Activated T-cell treated with anti-CD3 and anti-CD28 coated beads, Interleukin-2, amount 50 U/mL, for 24 hours (primary cell): ENCODE data around the gene EML1.

Source experiments
- DNase-seq: peaks from one replicate; pipeline ENCODE4 v3.0.0-alpha.2; 2020
- H3K27ac Mint-ChIP-seq: 2 replicates; pipeline ENCODE4 v1.8.0; 2020; ENCODE audit warnings: mild to moderate bottlenecking, mixed read lengths
- H3K27me3 Mint-ChIP-seq: 2 replicates; pipeline ENCODE4 v1.8.0; 2020; ENCODE audit warnings: mixed read lengths
- H3K36me3 Mint-ChIP-seq: 2 replicates; pipeline ENCODE4 v1.8.0; 2020; ENCODE audit warnings: low read depth, mixed read lengths
- H3K4me1 Mint-ChIP-seq: 2 replicates; pipeline ENCODE4 v1.8.0; 2020; ENCODE audit warnings: low read depth, mixed read lengths
- H3K4me3 Mint-ChIP-seq: 2 replicates; pipeline ENCODE4 v1.8.0; 2020; ENCODE audit warnings: mild to moderate bottlenecking, moderate library complexity, mixed read lengths
- H3K9me3 Mint-ChIP-seq: 2 replicates; pipeline ENCODE4 v1.8.0; 2020; ENCODE audit warnings: mixed read lengths

EML1 gene

DNA sequence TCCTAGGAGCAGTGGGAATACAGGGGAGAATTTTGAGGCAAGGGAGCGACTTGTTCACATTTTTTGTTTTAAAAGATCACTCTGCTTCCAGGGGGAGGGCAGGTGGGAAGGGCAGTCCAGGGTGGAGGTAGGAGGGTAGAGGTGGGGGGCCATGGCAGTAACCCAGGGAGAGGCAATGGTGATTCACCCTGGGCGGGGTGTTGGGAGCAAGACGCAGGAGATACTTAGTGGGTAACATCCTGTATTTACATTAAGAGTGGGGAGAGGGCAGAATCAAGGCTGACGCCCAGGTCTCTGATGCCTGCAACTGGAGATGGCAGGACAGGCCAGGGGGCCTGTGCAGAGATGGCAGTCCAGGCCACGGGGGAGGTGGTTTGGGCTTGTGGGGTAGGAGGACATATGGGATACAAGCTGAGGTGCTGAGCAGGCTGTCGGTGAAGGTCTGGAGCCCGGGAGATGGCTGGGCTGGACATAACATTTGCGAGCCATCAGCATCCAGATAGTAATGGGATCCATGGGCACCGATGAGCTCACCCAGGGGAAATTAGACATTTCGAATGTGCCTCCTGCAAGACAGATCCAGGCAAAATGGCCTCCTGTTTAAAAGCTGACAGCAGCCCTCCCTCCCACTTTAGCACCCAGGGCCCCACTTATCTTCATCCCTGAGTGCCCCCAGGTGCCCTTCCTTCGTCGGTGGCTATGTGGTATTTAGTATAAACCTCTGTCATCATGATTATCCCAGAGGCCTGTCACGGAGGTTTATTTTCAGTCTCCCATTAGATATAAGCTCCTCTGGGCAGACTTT lies 9.3 kb downstream of the EML1 start:
- Mint-ChIP-seq H3K4me3 (no peak overlapping the region), H3K27ac (no peak overlapping the region), H3K27me3 (peaks cover 65% of the 10 kb centered on the region), H3K4me1 (no peaks in the 10 kb centered on the region), H3K36me3 (no peaks in the 10 kb centered on the region), H3K9me3 (no peaks in the 10 kb centered on the region)
- DNase-seq: no peak

DNA sequence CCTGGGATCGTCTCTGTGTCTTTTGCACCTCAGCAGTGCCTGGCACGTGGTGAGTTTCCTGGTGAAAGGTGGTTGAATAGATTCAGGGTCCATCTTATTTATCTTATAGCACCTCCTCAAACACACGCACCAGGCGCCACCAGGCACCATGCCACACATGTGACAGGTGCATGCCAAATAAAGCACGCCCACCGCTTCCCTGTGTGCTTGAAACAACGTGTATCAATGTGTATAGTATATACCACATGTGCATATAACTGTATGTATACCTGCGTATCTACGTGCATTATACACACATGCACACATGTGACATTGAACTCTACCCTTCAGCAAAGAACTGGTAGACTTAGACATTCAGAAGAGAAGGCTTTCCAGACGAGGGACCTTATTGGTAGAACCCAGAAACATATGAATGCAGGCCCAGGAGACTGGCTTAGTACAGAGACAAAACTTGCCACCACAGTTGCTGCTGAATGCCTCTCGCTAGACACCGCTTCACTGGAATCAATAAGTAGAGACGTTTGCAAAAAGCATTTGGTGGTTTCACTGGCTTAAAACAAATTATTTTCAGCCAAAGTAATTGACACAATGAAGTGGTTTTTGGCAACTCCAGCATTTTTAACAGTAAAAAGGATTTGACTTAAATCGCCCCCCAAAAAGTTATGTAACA lies 10.0 kb downstream of the EML1 start:
- no peak overlapping the region for H3K4me3 Mint-ChIP-seq
- no peaks in the 10 kb centered on the region for H3K9me3 Mint-ChIP-seq
- no peak for DNase-seq
- H3K36me3 Mint-ChIP-seq: no peaks in the 10 kb centered on the region
- peaks cover 63% of the 10 kb centered on the region for H3K27me3 Mint-ChIP-seq
- no peak overlapping the region for H3K27ac Mint-ChIP-seq
- no peaks in the 10 kb centered on the region for H3K4me1 Mint-ChIP-seq

DNA sequence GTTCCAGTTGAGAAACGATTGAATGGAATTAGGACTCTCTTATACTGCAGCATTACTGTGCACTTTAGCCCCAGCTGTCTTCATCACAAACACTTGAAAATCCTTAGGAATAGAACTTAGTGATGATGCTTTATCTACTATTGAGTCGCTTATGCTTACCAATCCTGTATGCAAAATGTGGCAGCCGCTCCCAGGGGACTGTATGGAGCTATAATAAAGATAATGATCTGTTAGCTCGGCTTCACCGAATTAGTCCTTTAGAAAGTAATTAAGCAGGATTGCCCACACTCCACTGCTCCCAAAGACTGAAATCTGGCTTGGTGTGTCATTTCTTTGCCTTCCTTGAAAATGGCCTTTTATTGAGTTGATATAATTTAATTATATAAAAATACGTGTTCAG lies 10.6 kb downstream of the EML1 start:
- Mint-ChIP-seq H3K4me1 (no peaks in the 10 kb centered on the region), H3K4me3 (no peak overlapping the region), H3K27me3 (peaks cover 58% of the 10 kb centered on the region), H3K36me3 (no peaks in the 10 kb centered on the region), H3K9me3 (no peaks in the 10 kb centered on the region), H3K27ac (no peak overlapping the region)
- DNase-seq: no peak

DNA sequence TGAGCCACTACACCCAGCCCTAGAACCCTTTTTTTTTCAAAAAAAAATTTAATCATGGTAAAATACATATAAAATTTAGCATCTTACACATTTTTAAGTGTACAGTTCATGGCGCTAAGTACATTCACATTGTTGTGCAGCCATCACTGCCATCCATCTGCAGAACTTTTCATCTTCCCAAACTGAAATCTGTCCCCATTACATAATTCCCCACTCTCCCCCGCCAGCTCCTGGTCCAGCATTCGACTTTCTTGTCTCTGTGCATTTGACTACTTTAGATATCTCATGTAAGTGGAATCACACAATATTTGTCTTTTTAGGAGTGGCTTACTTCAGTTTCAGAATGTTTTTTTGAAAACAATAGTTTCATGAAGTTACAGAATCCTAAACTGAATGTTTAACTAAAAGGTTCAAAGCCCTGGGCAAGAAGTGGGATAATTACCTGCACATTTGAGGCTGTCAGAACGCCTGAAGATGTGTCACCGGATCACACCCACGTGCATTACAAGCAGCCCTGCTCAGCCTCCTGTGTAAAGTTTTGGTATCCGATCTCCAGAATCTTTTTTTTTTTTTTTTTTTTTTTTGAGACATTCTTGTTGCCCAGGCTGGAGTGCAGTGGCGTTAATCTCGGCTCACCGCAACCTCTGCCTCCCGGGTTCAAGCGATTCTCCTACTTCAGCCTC lies 12.7 kb downstream of the EML1 start:
- peaks cover 47% of the 10 kb centered on the region for H3K27me3 Mint-ChIP-seq
- no peaks in the 10 kb centered on the region for H3K9me3 Mint-ChIP-seq
- no peaks in the 10 kb centered on the region for H3K4me1 Mint-ChIP-seq
- no peak for DNase-seq
- no peak overlapping the region for H3K4me3 Mint-ChIP-seq
- H3K27ac Mint-ChIP-seq: no peak overlapping the region
- H3K36me3 Mint-ChIP-seq: no peaks in the 10 kb centered on the region

DNA sequence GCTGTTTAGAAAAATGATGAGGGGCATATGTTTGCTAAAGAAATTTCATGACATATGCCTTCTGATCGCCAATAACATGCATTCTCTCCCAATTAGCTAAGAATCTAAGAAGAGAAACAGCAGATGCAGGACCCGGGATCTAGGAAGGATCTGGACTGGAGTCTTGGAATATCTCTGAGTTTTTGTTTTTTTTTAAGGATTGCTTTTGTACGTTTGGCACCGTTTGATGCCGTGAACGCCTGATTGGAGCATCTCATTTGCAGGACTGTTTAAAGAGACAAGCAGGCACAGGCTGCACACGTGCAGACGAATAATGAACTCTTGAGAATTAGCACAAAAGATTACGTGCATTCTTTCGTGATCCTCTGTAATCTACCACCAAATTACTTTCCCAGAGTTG lies 13.6 kb downstream of the EML1 start:
- Mint-ChIP-seq H3K36me3 (no peaks in the 10 kb centered on the region), H3K27ac (no peak overlapping the region), H3K4me1 (no peaks in the 10 kb centered on the region), H3K27me3 (peaks cover 43% of the 10 kb centered on the region), H3K4me3 (no peak overlapping the region), H3K9me3 (no peaks in the 10 kb centered on the region)
- DNase-seq: no peak

DNA sequence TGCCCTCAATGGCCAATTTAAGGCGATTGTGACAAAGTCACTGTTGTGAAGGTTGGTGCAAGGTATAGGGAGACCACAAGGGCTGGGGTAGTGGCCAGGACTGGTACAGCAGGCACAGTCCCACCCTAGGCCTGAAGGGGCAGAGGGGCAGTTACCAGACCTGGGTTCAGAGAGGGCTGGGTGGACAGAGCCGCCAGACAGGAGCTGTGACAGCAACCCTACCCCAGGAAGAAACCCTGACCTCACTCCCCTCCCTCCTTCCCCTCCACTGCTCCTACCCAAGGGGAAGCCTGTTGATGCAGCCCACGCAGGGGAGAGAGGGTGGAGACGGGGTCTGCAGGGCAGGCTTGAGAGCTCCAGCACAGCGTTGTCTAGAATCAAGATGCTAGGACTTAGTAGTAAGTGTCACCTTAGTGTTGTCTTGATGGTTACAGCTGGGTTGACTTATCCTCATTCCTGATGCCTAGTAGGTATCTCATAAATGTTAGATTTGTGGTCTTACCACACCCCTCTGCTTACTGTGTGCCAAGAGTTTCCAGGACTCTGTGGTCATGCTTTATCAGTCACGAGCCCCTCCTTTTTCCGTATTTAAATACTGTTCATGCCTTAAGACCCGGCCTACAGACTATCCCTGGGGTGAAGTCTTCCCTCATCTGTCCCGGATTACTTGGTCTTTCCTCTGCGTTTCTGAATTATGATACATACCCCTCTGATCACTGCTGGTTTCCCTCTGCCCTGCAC lies 14.4 kb downstream of the EML1 start:
- H3K27ac Mint-ChIP-seq: no peak overlapping the region
- no peaks in the 10 kb centered on the region for H3K36me3 Mint-ChIP-seq
- no peak overlapping the region for H3K4me3 Mint-ChIP-seq
- H3K9me3 Mint-ChIP-seq: no peaks in the 10 kb centered on the region
- no peaks in the 10 kb centered on the region for H3K4me1 Mint-ChIP-seq
- H3K27me3 Mint-ChIP-seq: peaks cover 38% of the 10 kb centered on the region
- no peak for DNase-seq

DNA sequence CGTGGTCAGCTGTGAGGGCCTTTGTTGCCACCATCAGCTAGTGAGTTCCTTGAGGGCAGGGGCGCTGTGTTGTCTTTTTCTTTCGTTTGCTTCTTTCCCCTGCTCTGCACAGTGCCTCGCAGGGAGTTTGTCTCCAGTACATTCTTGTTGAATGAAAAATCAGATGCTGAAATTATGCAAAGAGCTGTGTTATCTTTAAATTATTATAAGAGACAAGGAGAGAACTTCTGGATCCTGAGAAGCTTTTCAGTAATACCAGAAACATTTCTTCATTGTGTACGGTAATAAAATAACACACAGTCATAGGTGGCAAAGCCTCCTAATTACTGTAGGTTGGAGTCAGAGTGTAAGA lies 14.9 kb downstream of the EML1 start:
- H3K27me3 Mint-ChIP-seq: peaks cover 34% of the 10 kb centered on the region
- no peaks in the 10 kb centered on the region for H3K4me1 Mint-ChIP-seq
- DNase-seq: no peak
- H3K9me3 Mint-ChIP-seq: no peaks in the 10 kb centered on the region
- no peaks in the 10 kb centered on the region for H3K36me3 Mint-ChIP-seq
- H3K4me3 Mint-ChIP-seq: no peak overlapping the region
- no peak overlapping the region for H3K27ac Mint-ChIP-seq

DNA sequence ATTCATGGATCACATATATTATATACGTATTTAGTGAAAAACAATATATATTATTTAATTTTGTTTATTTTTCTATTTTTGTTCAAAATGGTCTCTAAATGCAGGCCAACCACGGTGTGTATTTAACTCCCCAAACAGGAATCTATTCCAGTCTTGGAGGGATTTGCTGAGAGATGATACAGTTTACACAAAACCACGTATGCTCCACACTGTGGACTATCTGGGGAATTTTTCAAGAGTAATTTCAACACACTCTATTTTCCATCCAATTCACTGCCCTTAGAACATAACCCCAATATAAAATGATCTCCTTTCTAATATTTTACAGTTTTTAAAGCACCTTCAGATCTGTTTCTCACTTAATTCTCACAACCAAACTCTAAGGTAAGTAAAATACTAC lies 15.3 kb downstream of the EML1 start:
- no peak overlapping the region for H3K27ac Mint-ChIP-seq
- H3K4me1 Mint-ChIP-seq: no peaks in the 10 kb centered on the region
- H3K27me3 Mint-ChIP-seq: peaks cover 31% of the 10 kb centered on the region
- H3K4me3 Mint-ChIP-seq: no peak overlapping the region
- DNase-seq: no peak
- no peaks in the 10 kb centered on the region for H3K36me3 Mint-ChIP-seq
- no peaks in the 10 kb centered on the region for H3K9me3 Mint-ChIP-seq

DNA sequence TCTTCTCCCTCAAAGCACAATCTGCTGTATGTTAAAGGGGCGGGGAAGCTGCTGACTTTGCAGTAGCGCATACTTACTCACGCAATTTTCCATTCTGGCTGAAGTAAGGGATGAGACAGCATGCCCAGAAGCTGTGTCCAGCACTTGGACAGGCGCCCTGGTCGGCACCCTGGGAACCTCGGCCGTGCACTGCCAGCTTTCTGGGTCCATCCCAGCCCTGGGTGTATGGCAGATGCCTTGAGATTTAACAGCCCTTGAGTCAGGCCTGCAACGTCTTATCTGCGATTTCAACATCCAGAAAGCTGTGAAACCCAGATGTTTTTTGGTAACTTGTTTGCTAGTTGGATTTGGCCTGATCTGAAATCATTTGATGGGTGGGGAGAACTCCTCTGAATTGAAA lies 16.1 kb downstream of the EML1 start:
- Mint-ChIP-seq H3K4me3 (no peak overlapping the region), H3K4me1 (no peaks in the 10 kb centered on the region), H3K27ac (no peak overlapping the region), H3K36me3 (no peaks in the 10 kb centered on the region), H3K9me3 (no peaks in the 10 kb centered on the region), H3K27me3 (peaks cover 34% of the 10 kb centered on the region)
- DNase-seq: no peak

DNA sequence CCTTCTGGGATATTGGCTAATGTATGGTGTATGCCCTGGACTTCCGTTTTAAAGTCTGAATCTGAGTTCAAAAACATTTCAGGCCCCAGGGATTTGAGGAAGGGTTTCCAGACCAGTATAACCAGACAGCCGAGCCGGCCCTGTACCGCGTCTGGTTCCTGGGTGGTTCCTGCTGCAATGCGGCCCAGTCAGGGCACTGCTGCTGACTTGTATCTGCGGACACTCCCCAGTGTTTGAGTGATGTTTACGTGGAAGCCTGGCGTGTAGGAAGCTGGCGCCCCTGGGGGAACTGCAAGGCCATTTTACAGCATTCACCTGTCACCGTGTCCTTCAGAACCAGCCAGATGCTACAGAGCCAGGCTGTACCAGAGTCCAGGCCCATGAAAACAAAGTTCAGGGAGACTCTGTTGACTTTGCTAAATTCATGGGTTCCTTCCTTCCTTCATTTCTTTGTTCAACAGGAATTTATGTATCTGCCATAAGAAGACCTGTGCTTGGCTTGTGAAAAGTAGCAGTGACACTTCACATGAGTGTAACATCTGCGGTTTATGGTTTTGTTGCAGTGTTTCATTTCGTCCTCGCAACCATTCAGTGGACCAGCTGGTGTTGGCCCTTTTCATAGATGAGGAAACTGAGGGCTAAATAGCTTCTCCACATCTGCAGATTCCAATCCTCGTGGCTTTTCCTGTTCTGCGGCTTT lies 16.8 kb downstream of the EML1 start:
- Mint-ChIP-seq H3K27ac (no peak overlapping the region), H3K4me3 (no peak overlapping the region), H3K9me3 (no peaks in the 10 kb centered on the region), H3K4me1 (no peaks in the 10 kb centered on the region), H3K36me3 (no peaks in the 10 kb centered on the region), H3K27me3 (peaks cover 35% of the 10 kb centered on the region)
- DNase-seq: no peak

DNA sequence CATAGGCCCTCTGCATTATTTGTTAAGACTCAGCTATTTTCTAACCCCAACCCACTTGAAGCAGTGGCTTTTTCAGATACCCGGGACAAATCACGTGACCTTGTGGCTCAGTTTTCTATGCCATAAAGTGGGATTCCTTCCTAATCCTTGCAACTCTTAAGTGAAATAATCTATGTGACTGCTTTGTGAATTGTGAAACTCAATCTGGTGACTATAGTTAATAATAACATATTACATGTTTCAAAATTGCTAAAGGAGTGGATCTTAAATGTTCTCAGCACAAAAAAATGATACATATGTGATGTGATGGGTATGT lies 17.3 kb downstream of the EML1 start:
- no peak for DNase-seq
- Mint-ChIP-seq H3K27me3 (peaks cover 31% of the 10 kb centered on the region), H3K36me3 (no peaks in the 10 kb centered on the region), H3K27ac (no peak overlapping the region), H3K9me3 (no peaks in the 10 kb centered on the region), H3K4me1 (no peaks in the 10 kb centered on the region), H3K4me3 (no peak overlapping the region)

DNA sequence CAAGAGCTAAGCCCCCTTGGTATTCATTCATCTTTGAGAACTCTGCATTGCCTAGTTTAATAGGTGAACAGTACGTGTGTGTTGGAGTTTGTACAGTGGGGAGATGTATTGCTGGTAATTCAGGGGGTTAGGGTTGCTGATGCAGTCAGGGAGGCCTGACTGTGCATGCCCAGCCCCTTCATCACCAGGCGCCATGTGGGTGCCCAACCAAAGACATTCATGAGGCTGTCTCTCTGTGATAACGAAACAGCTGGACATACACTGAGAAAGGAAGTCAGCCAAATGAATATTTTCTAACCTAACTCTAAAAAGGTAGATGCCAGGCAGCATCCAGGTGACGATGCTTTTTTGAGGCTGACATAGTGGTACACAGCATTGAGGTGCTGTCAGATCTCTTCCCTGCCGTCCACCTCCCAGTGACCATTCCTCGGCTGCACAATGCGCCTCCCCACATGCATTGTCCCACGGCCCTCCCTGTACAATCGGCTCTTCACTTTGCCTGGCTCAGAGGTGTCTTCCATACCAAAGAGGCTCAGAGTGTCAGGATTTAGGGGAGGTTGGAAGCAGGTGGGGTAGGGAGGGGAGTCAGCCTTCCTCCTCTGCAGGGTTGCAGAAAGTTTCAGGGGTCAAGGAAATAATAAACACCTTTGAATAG lies 19.0 kb downstream of the EML1 start:
- peaks cover 24% of the 10 kb centered on the region for H3K27me3 Mint-ChIP-seq
- H3K36me3 Mint-ChIP-seq: no peaks in the 10 kb centered on the region
- no peak overlapping the region for H3K4me3 Mint-ChIP-seq
- H3K4me1 Mint-ChIP-seq: no peaks in the 10 kb centered on the region
- DNase-seq: no peak
- H3K27ac Mint-ChIP-seq: no peak overlapping the region
- H3K9me3 Mint-ChIP-seq: no peaks in the 10 kb centered on the region

DNA sequence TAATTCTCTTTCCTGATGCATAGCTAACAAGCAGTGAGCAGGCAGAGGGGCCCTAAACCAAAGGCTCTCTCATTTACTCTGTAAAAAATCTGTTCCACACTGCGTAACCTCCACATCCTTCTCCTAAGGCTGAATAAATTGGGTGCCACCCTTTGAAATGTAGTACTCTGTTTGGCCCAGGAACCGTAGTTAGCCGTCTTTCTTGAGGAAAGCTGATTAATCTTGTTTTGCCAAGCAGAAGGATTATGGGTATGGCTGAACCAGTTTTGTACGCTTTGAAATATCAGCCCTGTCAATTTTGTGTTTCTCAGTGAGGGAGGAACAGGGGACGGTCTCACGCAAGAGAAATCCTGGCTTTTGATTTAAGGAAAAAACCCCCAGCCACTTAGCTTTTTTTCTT lies 19.7 kb downstream of the EML1 start:
- Mint-ChIP-seq H3K4me3 (no peak overlapping the region), H3K27me3 (peaks cover 27% of the 10 kb centered on the region), H3K27ac (no peak overlapping the region), H3K9me3 (no peaks in the 10 kb centered on the region), H3K4me1 (no peaks in the 10 kb centered on the region), H3K36me3 (no peaks in the 10 kb centered on the region)
- DNase-seq: no peak

DNA sequence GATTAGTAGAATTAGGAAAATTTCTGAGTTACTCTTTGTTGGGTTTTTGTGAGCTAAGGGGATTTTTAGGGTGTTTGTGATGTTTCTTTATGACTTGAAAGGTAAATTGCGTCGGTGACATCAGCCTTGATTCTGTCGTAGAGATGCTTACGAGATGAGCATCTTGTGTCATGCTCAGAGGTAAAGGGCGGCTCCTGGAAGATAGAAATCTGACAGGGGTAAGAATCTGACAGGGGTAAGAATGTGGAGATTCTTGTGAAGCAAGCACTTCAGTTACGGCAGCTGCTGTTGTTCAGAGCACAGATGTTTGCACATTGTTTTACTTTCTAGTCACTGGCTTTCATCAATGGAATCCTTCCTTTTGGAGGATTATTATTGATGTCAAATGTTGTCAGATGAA lies 22.5 kb downstream of the EML1 start:
- Mint-ChIP-seq H3K4me3 (no peak overlapping the region), H3K9me3 (no peaks in the 10 kb centered on the region), H3K36me3 (no peaks in the 10 kb centered on the region), H3K27me3 (peaks cover 39% of the 10 kb centered on the region), H3K27ac (no peak overlapping the region), H3K4me1 (peaks cover 14% of the 10 kb centered on the region)
- no peak for DNase-seq
